HEK293 (cell line): Measurements from ENCODE around the gene NOL4L.

Experiments used
- CTCF ChIA-PET: fragments of 350-600 bp; formaldehyde crosslinking; extraction: SDS; loops from one replicate; lab custom pipeline; 2021; ENCODE audit warnings: antibody characterized with exemption; lab: Yijun Ruan, JAX
- POLR2A ChIA-PET: fragments of 300-600 bp; formaldehyde crosslinking; extraction: SDS; loops from one replicate; lab custom pipeline; 2020; ENCODE audit warnings: antibody characterized with exemption, inconsistent platforms; lab: Yijun Ruan, JAX
- H3K27ac ChIP-seq: fragments of 200-500 bp; sonication (Bioruptor generic); 2 replicates; pipeline ENCODE4 v1.5.1; 2014; ENCODE audit warnings: low read depth, low read length, control low read depth, inconsistent platforms; ENCODE audit errors: extremely low read depth
- H3K36me3 ChIP-seq, 2 experiments: fragments of 200-500 bp in 1 of 2; sonication (Bioruptor generic) in 1 of 2; 1 replicate in 1 of 2; 2 replicates in 1 of 2; pipeline ENCODE4 v1.5.1; 2014 to 2017; ENCODE audit warnings: inconsistent platforms in 2 of 2, low read length in 2 of 2; ENCODE audit not compliant: control insufficient read depth in 2 of 2, insufficient read depth in 1 of 2
- H3K4me1 ChIP-seq: fragments of 200-500 bp; sonication (Bioruptor generic); 2 replicates; pipeline ENCODE4 v1.5.1; 2014; ENCODE audit warnings: mild to moderate bottlenecking, low read length, inconsistent platforms; ENCODE audit not compliant: control insufficient read depth, insufficient read depth
- H3K4me3 ChIP-seq: 2 replicates; pipeline ENCODE4 v1.5.1; 2011; ENCODE audit warnings: low read depth, mild to moderate bottlenecking, control low read depth, low read length, moderate library complexity
- H3K9me3 ChIP-seq: fragments of 200-500 bp; sonication (Bioruptor generic); 2 replicates; pipeline ENCODE4 v1.5.1; 2014; ENCODE audit warnings: low read depth, low read length, inconsistent platforms; ENCODE audit not compliant: control insufficient read depth, insufficient read depth
- KLF10 ChIP-seq: fragments of 450-650 bp; IDR thresholded peaks from 2 replicates; pipeline ENCODE4 v1.5.1; 2018; ENCODE audit warnings: missing biosample characterization, mild to moderate bottlenecking, missing genetic modification characterization
- KLF16 ChIP-seq: fragments of 450-650 bp; formaldehyde crosslinking; IDR thresholded peaks from 2 replicates; pipeline ENCODE4 v1.5.1; 2017; ENCODE audit warnings: missing biosample characterization, missing genetic modification characterization
- MEIS1 ChIP-seq: sonication (generic); formaldehyde crosslinking; IDR thresholded peaks from 2 replicates; pipeline ENCODE4 v1.8.1; 2022; ENCODE audit warnings: missing genetic modification reagents, mild to moderate bottlenecking, borderline replicate concordance
- PRDM1 ChIP-seq: fragments of 450-650 bp; formaldehyde crosslinking; IDR thresholded peaks from 2 replicates; pipeline ENCODE4; 2016; ENCODE audit warnings: missing biosample characterization, missing genetic modification characterization
- SCRT1 ChIP-seq: fragments of 450-650 bp; formaldehyde crosslinking; IDR thresholded peaks from 2 replicates; pipeline ENCODE4 v1.5.1; 2016; ENCODE audit warnings: missing biosample characterization, missing genetic modification characterization, borderline replicate concordance
- SETDB1 ChIP-seq: IDR thresholded peaks from one replicate; pipeline ENCODE4 v1.6.1; 2017; ENCODE audit warnings: mild to moderate bottlenecking, low read length, moderate library complexity, mixed read lengths; ENCODE audit not compliant: insufficient read length
- ZBTB1 ChIP-seq: fragments of 450-650 bp; formaldehyde crosslinking; IDR thresholded peaks from 2 replicates; pipeline ENCODE4 v1.5.1; 2016; ENCODE audit warnings: missing biosample characterization, missing genetic modification characterization
- ZBTB17 ChIP-seq: fragments of 450-650 bp; formaldehyde crosslinking; IDR thresholded peaks from 2 replicates; pipeline ENCODE4 v1.5.1; 2016; ENCODE audit warnings: missing biosample characterization, missing genetic modification characterization
- ZBTB20 ChIP-seq: fragments of 450-650 bp; formaldehyde crosslinking; IDR thresholded peaks from 2 replicates; pipeline ENCODE4 v1.5.1; 2016; ENCODE audit warnings: missing biosample characterization, missing genetic modification characterization
- ZBTB8A ChIP-seq: fragments of 450-650 bp; formaldehyde crosslinking; IDR thresholded peaks from 2 replicates; pipeline ENCODE4 v1.5.1; 2016; ENCODE audit warnings: missing biosample characterization, missing genetic modification characterization
- ZNF202 ChIP-seq: fragments of 450-650 bp; formaldehyde crosslinking; IDR thresholded peaks from 2 replicates; pipeline ENCODE4 v1.5.1; 2016; ENCODE audit warnings: missing biosample characterization, missing genetic modification characterization, borderline replicate concordance
- ZNF248 ChIP-seq: fragments of 450-650 bp; formaldehyde crosslinking; IDR thresholded peaks from 2 replicates; pipeline ENCODE4 v1.5.1; 2017; ENCODE audit warnings: missing biosample characterization, missing genetic modification characterization
- ZNF311 ChIP-seq: fragments of 450-650 bp; formaldehyde crosslinking; IDR thresholded peaks from 2 replicates; pipeline ENCODE4 v1.5.1; 2017; ENCODE audit warnings: missing biosample characterization, missing genetic modification characterization, borderline replicate concordance
- ZNF324 ChIP-seq: fragments of 450-650 bp; formaldehyde crosslinking; IDR thresholded peaks from 2 replicates; pipeline ENCODE4 v1.5.1; 2016; ENCODE audit warnings: missing biosample characterization, missing genetic modification characterization
- ZNF335 ChIP-seq: fragments of 450-650 bp; formaldehyde crosslinking; conservative IDR thresholded peaks from 2 replicates; pipeline ENCODE4 v1.5.1; 2016; ENCODE audit warnings: missing biosample characterization, missing genetic modification characterization
- ZNF341 ChIP-seq: fragments of 450-650 bp; formaldehyde crosslinking; IDR thresholded peaks from 2 replicates; pipeline ENCODE4; 2016; ENCODE audit warnings: low read depth, missing biosample characterization, missing genetic modification characterization
- ZNF423 ChIP-seq: fragments of 450-650 bp; formaldehyde crosslinking; IDR thresholded peaks from 2 replicates; pipeline ENCODE4 v1.5.1; 2016; ENCODE audit warnings: missing biosample characterization, missing genetic modification characterization
- ZNF426 ChIP-seq: fragments of 450-650 bp; formaldehyde crosslinking; IDR thresholded peaks from 2 replicates; pipeline ENCODE4 v1.5.1; 2017; ENCODE audit warnings: missing biosample characterization, missing genetic modification characterization, mild to moderate bottlenecking, inconsistent platforms, moderate library complexity
- ZNF561 ChIP-seq: fragments of 450-650 bp; IDR thresholded peaks from 2 replicates; pipeline ENCODE4 v1.5.1; 2018; ENCODE audit warnings: missing biosample characterization, missing genetic modification characterization, borderline replicate concordance
- TF ChIP-seq, protein P1 (sequence below): fragments of 450-650 bp; formaldehyde crosslinking; optimal IDR thresholded peaks from 2 replicates; pipeline ENCODE3; 2016; ENCODE audit warnings: missing biosample characterization, mild to moderate bottlenecking, missing genetic modification characterization
- TF ChIP-seq, protein P2 (sequence below): fragments of 450-650 bp; IDR thresholded peaks from 2 replicates; pipeline ENCODE4 v1.5.1; 2018; ENCODE audit warnings: missing biosample characterization, missing genetic modification characterization
- TF ChIP-seq, protein P3 (sequence below): fragments of 450-650 bp; formaldehyde crosslinking; IDR thresholded peaks from 2 replicates; pipeline ENCODE4 v1.5.1; 2016; ENCODE audit warnings: missing biosample characterization, missing genetic modification characterization
- TF ChIP-seq, protein P4 (sequence below): fragments of 450-650 bp; formaldehyde crosslinking; IDR thresholded peaks from 2 replicates; pipeline ENCODE4 v1.5.1; 2016; ENCODE audit warnings: missing biosample characterization, missing genetic modification characterization, low read depth

Gene NOL4L

DNA sequence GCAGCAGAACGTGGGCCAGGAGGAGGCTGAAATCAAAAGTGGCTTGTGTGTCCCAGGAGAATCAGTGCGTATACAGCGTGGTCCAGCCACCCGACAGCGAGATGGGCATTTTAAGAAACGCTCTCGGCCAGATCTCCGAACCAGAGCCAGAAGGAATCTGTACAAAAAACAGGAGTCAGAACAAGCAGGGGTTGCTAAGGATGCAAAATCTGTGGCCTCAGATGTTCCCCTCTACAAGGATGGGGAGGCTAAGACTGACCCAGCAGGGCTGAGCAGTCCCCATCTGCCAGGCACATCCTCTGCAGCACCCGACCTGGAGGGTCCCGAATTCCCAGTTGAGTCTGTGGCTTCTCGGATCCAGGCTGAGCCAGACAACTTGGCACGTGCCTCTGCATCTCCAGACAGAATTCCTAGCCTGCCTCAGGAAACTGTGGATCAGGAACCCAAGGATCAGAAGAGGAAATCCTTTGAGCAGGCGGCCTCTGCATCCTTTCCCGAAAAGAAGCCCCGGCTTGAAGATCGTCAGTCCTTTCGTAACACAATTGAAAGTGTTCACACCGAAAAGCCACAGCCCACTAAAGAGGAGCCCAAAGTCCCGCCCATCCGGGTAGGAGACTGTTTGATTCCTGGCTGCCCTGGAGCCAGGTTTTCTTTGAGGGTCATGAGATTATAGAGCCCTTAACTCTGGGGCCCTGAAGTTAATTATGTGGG lies 151.7 kb downstream of the NOL4L start (continued):
- TF ChIP-seq MEIS1 (CRISPR knock-in tag) (no peak), ZNF335 (tag by site-specific recombination) (no peak), ZBTB8A (tag by site-specific recombination) (no peak), KLF16 (no peak)
- TF ChIP-seq, all 188 proteins: peak for 0

DNA sequence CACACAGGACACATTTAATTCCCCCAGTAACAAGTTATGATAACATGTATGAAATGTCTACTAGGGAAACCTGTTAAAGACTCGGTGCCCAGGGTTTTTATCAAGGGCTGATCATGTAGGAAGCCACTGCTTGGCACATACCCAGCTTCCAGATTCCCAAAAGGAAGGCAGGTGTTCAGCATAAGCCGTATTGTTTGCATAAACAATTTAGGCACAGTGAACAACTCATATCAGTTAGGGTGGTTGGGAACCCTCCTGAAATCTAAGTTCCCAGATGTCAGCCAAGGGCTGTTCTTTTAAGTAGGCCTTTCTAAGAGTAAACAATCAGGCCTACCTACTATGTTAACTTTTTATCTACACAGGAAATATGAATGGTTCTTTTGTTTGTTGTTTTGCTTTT lies 152.9 kb downstream of the NOL4L start:
- peaks cover 10 to 98% of the 10 kb centered on the region in 2 experiments for H3K36me3 ChIP-seq
- ChIA-PET CTCF (no interaction called here), POLR2A (no interaction called here)

GRCh38 chr20:32431457-32431856 lies 153.7 kb downstream of the NOL4L start:
- CTCF ChIA-PET: interaction anchor here (0.5 kb wide), 1 partner anchor 642 kb away, joined by 4 read pairs; no protein-coding TSS in a partner anchor
- POLR2A ChIA-PET: interaction anchor here (1.2 kb wide), 1 partner anchor 13 kb away, joined by 3 read pairs; no protein-coding TSS in a partner anchor
- TF ChIP-seq KLF10 (no peak), ZNF324 (tag by site-specific recombination) (no peak), ZBTB1 (tag by site-specific recombination) (no peak), ZNF341 (tag by site-specific recombination) (no peak), ZNF426 (tag by site-specific recombination) (no peak)
- Histone ChIP-seq H3K36me3 (peaks cover 10 to 94% of the 10 kb centered on the region in 2 experiments), H3K9me3 (no peaks in the 10 kb centered on the region), H3K27ac (no peak overlapping the region), H3K4me1 (no peaks in the 10 kb centered on the region), H3K4me3 (no peak overlapping the region)

More for the DNA sequence above, 152.9 kb downstream of the NOL4L start:
- Histone ChIP-seq H3K27ac (no peak overlapping the region), H3K4me3 (no peak overlapping the region), H3K9me3 (no peaks in the 10 kb centered on the region), H3K4me1 (no peaks in the 10 kb centered on the region)
- no peak for TF ChIP-seq ZNF561 (tag by site-specific recombination)
- TF ChIP-seq, protein P1, sequence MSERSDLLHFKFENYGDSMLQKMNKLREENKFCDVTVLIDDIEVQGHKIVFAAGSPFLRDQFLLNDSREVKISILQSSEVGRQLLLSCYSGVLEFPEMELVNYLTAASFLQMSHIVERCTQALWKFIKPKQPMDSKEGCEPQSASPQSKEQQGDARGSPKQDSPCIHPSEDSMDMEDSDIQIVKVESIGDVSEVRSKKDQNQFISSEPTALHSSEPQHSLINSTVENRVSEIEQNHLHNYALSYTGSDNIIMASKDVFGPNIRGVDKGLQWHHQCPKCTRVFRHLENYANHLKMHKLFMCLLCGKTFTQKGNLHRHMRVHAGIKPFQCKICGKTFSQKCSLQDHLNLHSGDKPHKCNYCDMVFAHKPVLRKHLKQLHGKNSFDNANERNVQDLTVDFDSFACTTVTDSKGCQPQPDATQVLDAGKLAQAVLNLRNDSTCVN (tag by site-specific recombination): no peak
- TF ChIP-seq ZBTB20: no peak
- TF ChIP-seq SETDB1: no peak
- TF ChIP-seq PRDM1: no peak
- TF ChIP-seq ZNF248 (tag by site-specific recombination): no peak
- TF ChIP-seq ZNF202 (tag by site-specific recombination): no peak
- TF ChIP-seq ZNF423 (tag by site-specific recombination): no peak
- no peak for TF ChIP-seq ZBTB17 (tag by site-specific recombination)
- no peak for TF ChIP-seq SCRT1 (tag by site-specific recombination)
- TF ChIP-seq, protein P2, sequence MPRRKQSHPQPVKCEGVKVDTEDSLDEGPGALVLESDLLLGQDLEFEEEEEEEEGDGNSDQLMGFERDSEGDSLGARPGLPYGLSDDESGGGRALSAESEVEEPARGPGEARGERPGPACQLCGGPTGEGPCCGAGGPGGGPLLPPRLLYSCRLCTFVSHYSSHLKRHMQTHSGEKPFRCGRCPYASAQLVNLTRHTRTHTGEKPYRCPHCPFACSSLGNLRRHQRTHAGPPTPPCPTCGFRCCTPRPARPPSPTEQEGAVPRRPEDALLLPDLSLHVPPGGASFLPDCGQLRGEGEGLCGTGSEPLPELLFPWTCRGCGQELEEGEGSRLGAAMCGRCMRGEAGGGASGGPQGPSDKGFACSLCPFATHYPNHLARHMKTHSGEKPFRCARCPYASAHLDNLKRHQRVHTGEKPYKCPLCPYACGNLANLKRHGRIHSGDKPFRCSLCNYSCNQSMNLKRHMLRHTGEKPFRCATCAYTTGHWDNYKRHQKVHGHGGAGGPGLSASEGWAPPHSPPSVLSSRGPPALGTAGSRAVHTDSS (tag by site-specific recombination): no peak
- TF ChIP-seq, protein P3, sequence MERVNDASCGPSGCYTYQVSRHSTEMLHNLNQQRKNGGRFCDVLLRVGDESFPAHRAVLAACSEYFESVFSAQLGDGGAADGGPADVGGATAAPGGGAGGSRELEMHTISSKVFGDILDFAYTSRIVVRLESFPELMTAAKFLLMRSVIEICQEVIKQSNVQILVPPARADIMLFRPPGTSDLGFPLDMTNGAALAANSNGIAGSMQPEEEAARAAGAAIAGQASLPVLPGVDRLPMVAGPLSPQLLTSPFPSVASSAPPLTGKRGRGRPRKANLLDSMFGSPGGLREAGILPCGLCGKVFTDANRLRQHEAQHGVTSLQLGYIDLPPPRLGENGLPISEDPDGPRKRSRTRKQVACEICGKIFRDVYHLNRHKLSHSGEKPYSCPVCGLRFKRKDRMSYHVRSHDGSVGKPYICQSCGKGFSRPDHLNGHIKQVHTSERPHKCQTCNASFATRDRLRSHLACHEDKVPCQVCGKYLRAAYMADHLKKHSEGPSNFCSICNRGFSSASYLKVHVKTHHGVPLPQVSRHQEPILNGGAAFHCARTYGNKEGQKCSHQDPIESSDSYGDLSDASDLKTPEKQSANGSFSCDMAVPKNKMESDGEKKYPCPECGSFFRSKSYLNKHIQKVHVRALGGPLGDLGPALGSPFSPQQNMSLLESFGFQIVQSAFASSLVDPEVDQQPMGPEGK: no peak
- TF ChIP-seq, protein P4, sequence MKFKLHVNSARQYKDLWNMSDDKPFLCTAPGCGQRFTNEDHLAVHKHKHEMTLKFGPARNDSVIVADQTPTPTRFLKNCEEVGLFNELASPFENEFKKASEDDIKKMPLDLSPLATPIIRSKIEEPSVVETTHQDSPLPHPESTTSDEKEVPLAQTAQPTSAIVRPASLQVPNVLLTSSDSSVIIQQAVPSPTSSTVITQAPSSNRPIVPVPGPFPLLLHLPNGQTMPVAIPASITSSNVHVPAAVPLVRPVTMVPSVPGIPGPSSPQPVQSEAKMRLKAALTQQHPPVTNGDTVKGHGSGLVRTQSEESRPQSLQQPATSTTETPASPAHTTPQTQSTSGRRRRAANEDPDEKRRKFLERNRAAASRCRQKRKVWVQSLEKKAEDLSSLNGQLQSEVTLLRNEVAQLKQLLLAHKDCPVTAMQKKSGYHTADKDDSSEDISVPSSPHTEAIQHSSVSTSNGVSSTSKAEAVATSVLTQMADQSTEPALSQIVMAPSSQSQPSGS: no peak
- no peak for TF ChIP-seq ZNF311
